K562 (cell line): ENCODE results near the gene RNF186. TPM values are rescaled to one million over a fixed set of nuclear protein-coding genes. Genes with fewer than 3 reads are reported as not detected.

Experiments used
- ATAC-seq: fragments of 200-7000 bp; cut with Tn5 transposase; 3 replicates; pipeline ENCODE4 v1.9.1; 2020; ENCODE audit warnings: moderate library complexity
- BruUV-seq: library from RNA; stranded (reverse); fragments of 400-500 nt; replicated peaks from 2 replicates; lab custom pipeline; 2021; lab: Mats Ljungman, UMichigan
- CTCF ChIA-PET: fragments of 300-600 bp; formaldehyde crosslinking; extraction: SDS; loops from one replicate; lab custom pipeline; 2021; ENCODE audit warnings: low intra/inter-chr PET ratio; lab: Yijun Ruan, JAX
- POLR2A ChIA-PET: fragments of 300-600, 350-650 bp; sonication (Branson Sonifier 250); formaldehyde crosslinking; extraction: SDS; loops from one replicate; lab custom pipeline; 2021; ENCODE audit warnings: antibody characterized with exemption, inconsistent platforms; lab: Yijun Ruan, JAX
- DNase-seq, 4 experiments: peaks; one replicate each; pipeline versions ENCODE4 v3.0.0 to v3.0.0-alpha.2; 2011 to 2018; ENCODE audit warnings: low spot score in 3 of 4, mixed read lengths in 3 of 4; ENCODE audit errors: extremely low read depth in 1 of 4
- FAIRE-seq: peaks from 2 replicates; lab custom pipeline; 2011; peaks lifted over from hg19 to GRCh38; lab: Jason Lieb, UNC
- H2AFZ ChIP-seq: 2 replicates; pipeline ENCODE4 v1.6.0; 2011; ENCODE audit warnings: low read depth, low read length, control low read depth, inconsistent platforms
- H3K27ac ChIP-seq: fragments of 200-600 bp; 3 replicates; pipeline ENCODE4 v1.8.0; 2011; ENCODE audit warnings: low read depth, mild to moderate bottlenecking, control low read depth, inconsistent platforms, low read length, moderate library complexity, mixed read lengths; ENCODE audit errors: extremely low read depth
- H3K27me3 ChIP-seq, 2 experiments: fragments of 300-600 bp in 1 of 2; 2 replicates in 1 of 2; 3 replicates in 1 of 2; pipeline versions ENCODE4 v1.6.0 to v1.8.0; 2011; ENCODE audit warnings: inconsistent platforms in 2 of 2, low read length in 2 of 2, mild to moderate bottlenecking in 1 of 2, mixed read lengths in 1 of 2, moderate library complexity in 1 of 2; ENCODE audit not compliant: control insufficient read depth in 2 of 2, insufficient read depth in 2 of 2
- H3K36me3 ChIP-seq: fragments of 300-600 bp; 3 replicates; pipeline ENCODE4 v1.8.0; 2011; ENCODE audit warnings: mild to moderate bottlenecking, low read length, inconsistent platforms; ENCODE audit not compliant: control insufficient read depth, insufficient read depth
- H3K4me1 ChIP-seq, 2 experiments: fragments of 200-600 bp in 1 of 2; replicated peaks in 1 of 2; 2 replicates in 1 of 2; 3 replicates in 1 of 2; pipeline versions ENCODE4 v1.5.1 to v1.8.0; 2011; ENCODE audit warnings: inconsistent platforms in 2 of 2, low read length in 2 of 2, mild to moderate bottlenecking in 1 of 2, mixed read lengths in 1 of 2, moderate library complexity in 1 of 2; ENCODE audit not compliant: control insufficient read depth in 2 of 2, insufficient read depth in 2 of 2
- H3K4me2 ChIP-seq: 2 replicates; pipeline ENCODE4 v1.6.1; 2011; ENCODE audit warnings: low read length, control low read depth, inconsistent platforms, mixed read lengths; ENCODE audit not compliant: insufficient read depth
- H3K4me3 ChIP-seq: fragments of 200-600 bp; sonication (generic), shearing (Covaris generic); 2 replicates; pipeline ENCODE4 v1.5.1; 2016; ENCODE audit warnings: control low read depth, inconsistent platforms
- H3K79me2 ChIP-seq: fragments of 200-600 bp; 3 replicates; pipeline ENCODE4 v1.8.0; 2011; ENCODE audit warnings: low read length, inconsistent platforms; ENCODE audit not compliant: control insufficient read depth, insufficient read depth
- H3K9ac ChIP-seq, 2 experiments: 2 replicates each; pipeline versions ENCODE4 v1.6.0 to v1.6.1; 2011; ENCODE audit warnings: low read depth in 2 of 2, low read length in 2 of 2, control low read depth in 1 of 2, inconsistent platforms in 1 of 2, mild to moderate bottlenecking in 1 of 2, mixed read lengths in 1 of 2; ENCODE audit not compliant: insufficient read depth in 1 of 2
- H3K9me1 ChIP-seq: one replicate; pipeline ENCODE4 v1.6.0; 2011; ENCODE audit warnings: inconsistent platforms, mild to moderate bottlenecking, low read length, moderate library complexity; ENCODE audit not compliant: control insufficient read depth, insufficient read depth
- H3K9me3 ChIP-seq: replicated peaks from 2 replicates; pipeline ENCODE4 v1.5.1; 2011; ENCODE audit warnings: low read depth, low read length, inconsistent platforms; ENCODE audit not compliant: control insufficient read depth, insufficient read depth
- H4K20me1 ChIP-seq: replicated peaks from 2 replicates; pipeline ENCODE4 v1.6.1; 2011; ENCODE audit warnings: low read length, inconsistent platforms, mixed read lengths; ENCODE audit not compliant: control insufficient read depth, insufficient read depth
- NCOA6 ChIP-seq: fragments of 450-650 bp; IDR thresholded peaks from 2 replicates; pipeline ENCODE4 v1.6.1; 2017; ENCODE audit warnings: mild to moderate bottlenecking
- PYGO2 ChIP-seq: fragments of 450-650 bp; IDR thresholded peaks from 2 replicates; pipeline ENCODE4 v1.6.1; 2016; ENCODE audit warnings: mild to moderate bottlenecking, missing genetic modification characterization, moderate library complexity, missing compliant biosample characterization
- RBM15 ChIP-seq: fragments of 200-400 bp; formaldehyde crosslinking; IDR thresholded peaks from 2 replicates; pipeline ENCODE4 v1.6.1; 2018; ENCODE audit warnings: mild to moderate bottlenecking, low read length, moderate library complexity; ENCODE audit not compliant: insufficient read depth
- RBM34 ChIP-seq: fragments of 200-400 bp; formaldehyde crosslinking; IDR thresholded peaks from 2 replicates; pipeline ENCODE4 v1.6.1; 2018; ENCODE audit warnings: low read length, borderline replicate concordance; ENCODE audit not compliant: insufficient read depth
- WGBS: fragments of 100-300 bp; shearing (Covaris generic); methylation state at CpG from one replicate; pipeline ENCODE4 v1.1.6; 2016; ENCODE audit warnings: low coverage, mixed read lengths; ENCODE audit not compliant: insufficient coverage; ENCODE audit errors: missing lambda C conversion rate; 5-methylcytosine and 5-hydroxymethylcytosine counted together
- in situ Hi-C: fragments of 300-500 bp; cut with MboI; formaldehyde crosslinking; loops from 4 replicates; pipeline ENCODE4 v1.15.0; 2018; ENCODE audit warnings: inconsistent platforms, mixed read lengths
- intact Hi-C: fragments of 100-400 bp; cut with micrococcal nuclease; formaldehyde crosslinking; loops from 2 replicates; pipeline ENCODE4 v1.14.2; 2022
- polyA plus RNA-seq, 8 experiments: library from polyadenylated mRNA; depleted of rRNA in 4 of 8; stranded (reverse) in 5 of 8; unstranded in 3 of 8; fragments of >200 nt; fragmentation: Nextera tagmentation in 2 of 8; fragmentation: Illumina TruSeq in 1 of 8; extraction: Ambion mirVana in 2 of 8; extraction: Trizol in 1 of 8; gene quantifications; 2 replicates each; pipeline versions ENCODE4 v1.2.1 to v1.2.3, GENCODE V29; 2011 to 2014; ENCODE audit warnings: inconsistent platforms in 1 of 8, missing spikeins in 1 of 8
- total RNA-seq, 7 experiments: library from RNA; depleted of rRNA in 6 of 7; stranded (reverse); fragments of >200 nt in 6 of 7; fragmentation: Illumina TruSeq in 2 of 7; extraction: Trizol in 2 of 7; gene quantifications; 2 replicates each; pipeline versions ENCODE4 v1.2.1 to v1.2.3, GENCODE V29; 2011 to 2021; ENCODE audit warnings: low replicate concordance in 1 of 7

RNF186 gene
- total and polyA plus RNA-seq, 9 of the 15 experiments (the other 6 are each of a cell fraction or from before 2014, with no cell fraction given), result not detected

DNA sequence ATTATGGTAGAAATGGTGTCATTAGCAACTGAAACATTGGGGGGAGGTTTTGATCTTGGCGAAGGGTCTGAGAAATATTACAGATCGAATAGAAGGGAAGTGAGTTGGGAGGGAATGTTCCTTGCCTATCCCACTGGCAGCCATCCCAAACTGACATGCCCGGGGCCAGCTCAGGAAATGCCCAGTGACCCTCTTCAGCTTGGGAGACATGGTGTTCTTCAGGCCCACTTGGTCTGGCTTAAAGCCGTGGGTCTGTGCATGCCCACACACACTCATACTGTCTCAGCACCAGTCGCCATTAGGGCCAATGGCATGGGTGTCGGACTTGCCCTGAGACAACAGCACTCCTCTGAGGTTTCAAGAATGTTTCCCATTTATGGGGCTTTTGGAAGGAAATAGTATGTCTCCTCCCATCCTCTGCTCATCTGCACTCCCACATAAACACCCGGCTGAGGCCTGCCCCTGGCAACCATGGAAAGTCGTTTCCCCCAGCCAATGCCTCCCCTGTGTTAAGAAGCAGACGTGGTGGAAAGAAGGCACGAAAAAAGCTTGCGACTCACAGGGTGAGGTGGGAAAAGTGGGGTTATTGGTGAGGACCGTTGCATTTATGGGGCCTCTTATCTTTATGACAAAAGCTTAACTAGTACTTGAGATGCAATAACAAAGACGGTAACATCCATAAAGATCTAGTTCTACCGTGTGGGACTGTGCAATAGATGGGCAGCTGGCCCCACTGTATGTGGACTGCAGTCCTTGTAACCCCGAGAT lies 2.0 kb downstream of the RNF186 start:
- Histone ChIP-seq H3K4me1 (peaks cover 0 to 2% of the 10 kb centered on the region in 2 experiments; a peak in 2 of 5 replicates), H3K36me3 (no peaks in the 10 kb centered on the region), H3K4me3 (no peak overlapping the region), H3K4me2 (no peak overlapping the region), H3K27ac (no peak overlapping the region), H4K20me1 (peaks cover 8% of the 10 kb centered on the region), H3K9me1 (no peaks in the 10 kb centered on the region), H2AFZ (no peak overlapping the region), H3K27me3 (peaks cover 36 to 56% of the 10 kb centered on the region in 2 experiments; a peak in 4 of 5 replicates), H3K9ac (no peak overlapping the region), H3K9me3 (no peaks in the 10 kb centered on the region), H3K79me2 (no peaks in the 10 kb centered on the region)
- intact Hi-C loops, result loop anchor here (5.0 kb wide), 1 partner anchor 151 kb away; the partner anchor contains the start of gene HTR6
- BruUV-seq, result no TSS peak
- TF ChIP-seq NCOA6 (no peak), RBM34 (no peak), RBM15 (no peak), PYGO2 (tag) (no peak)
- WGBS, result under 1% methylated on average over 15 of the region's 15 CpGs
- FAIRE-seq (no peak), ATAC-seq (no peak), DNase-seq (no peak)
- in situ Hi-C loops, result no loop called here
- ChIA-PET POLR2A (interaction anchor here (0.8 to 2.1 kb wide), 3 partner anchors 9 to 17 kb away, joined by 4 to 7 read pairs (median 4); no protein-coding TSS in a partner anchor), CTCF (no interaction called here)
